T-cell (primary cell): ENCODE results near the gene THOC5. TPM values are rescaled to one million over a fixed set of nuclear protein-coding genes. Genes with fewer than 3 reads are reported as not detected.
"Not testable (repeated sequence)": the region's sequence is repeated elsewhere in the genome, so short reads cannot be mapped to it uniquely, and the experiment has no call there.

Source experiments
- ATAC-seq, 4 experiments: fragments of 200-7000 bp in 3 of 4; fragments of 150-1000 bp in 1 of 4; cut with Tn5 transposase; replicated peaks in 1 of 4; 1 replicate in 3 of 4; 2 replicates in 1 of 4; pipeline ENCODE4 v1.10.0; 2021; ENCODE audit warnings: moderate library complexity in 3 of 4, mild to moderate bottlenecking in 2 of 4, moderate number of reproducible peaks in 1 of 4
- CTCF ChIA-PET, 2 donors: fragments of 300-600 bp; sonication (Branson Sonifier 250); formaldehyde crosslinking; loops; one replicate each; lab custom pipeline; 2022; ENCODE audit warnings: antibody characterized with exemption in 2 of 2; lab: Charles Lee
- POLR2A ChIA-PET, 2 donors: fragments of 300-600 bp; sonication (Branson Sonifier 250); formaldehyde crosslinking; loops; one replicate each; lab custom pipeline; 2022; ENCODE audit warnings: antibody characterized with exemption in 2 of 2; lab: Charles Lee
- DNase-seq, 35 experiments: peaks; one replicate each; pipeline versions ENCODE4 v3.0.0 to v3.0.0-alpha.2; 2013 to 2023
- H3K27ac ChIP-seq: one replicate; pipeline ENCODE4 v1.5.1; 2013; ENCODE audit warnings: low read length
- H3K27me3 ChIP-seq, 2 experiments: replicated peaks in 1 of 2; 1 replicate in 1 of 2; 2 replicates in 1 of 2; pipeline versions ENCODE4 v1.6.1 to v1.7.0; 2013; ENCODE audit warnings: low read length in 1 of 2, mixed read lengths in 1 of 2; ENCODE audit not compliant: control insufficient read depth in 2 of 2, insufficient read depth in 2 of 2; ENCODE audit errors: extremely low read depth in 1 of 2
- H3K36me3 ChIP-seq, 2 donors: 1 replicate in 1 of 2; 2 replicates in 1 of 2; pipeline versions ENCODE4 v1.6.1 to v1.7.0; 2013; ENCODE audit warnings: low read length in 1 of 2; ENCODE audit not compliant: control insufficient read depth in 2 of 2, insufficient read depth in 1 of 2; ENCODE audit errors: extremely low read depth in 1 of 2
- H3K4me1 ChIP-seq, 2 experiments: 1 replicate in 1 of 2; 2 replicates in 1 of 2; pipeline versions ENCODE4 v1.6.1 to v1.7.0; 2013; ENCODE audit warnings: low read length in 2 of 2, mixed read lengths in 1 of 2; ENCODE audit not compliant: insufficient read depth in 2 of 2, control insufficient read depth in 1 of 2; ENCODE audit errors: extremely low read depth in 1 of 2
- H3K4me3 ChIP-seq, 2 donors: 1 replicate in 1 of 2; 2 replicates in 1 of 2; pipeline versions ENCODE4 v1.5.1 to v1.7.0; 2013; ENCODE audit warnings: mild to moderate bottlenecking in 2 of 2, low read length in 1 of 2, moderate library complexity in 1 of 2; ENCODE audit not compliant: control insufficient read depth in 1 of 2; ENCODE audit errors: extremely low read depth in 1 of 2
- H3K9me3 ChIP-seq: 2 replicates; pipeline ENCODE4 v1.7.0; 2013
- H3K27ac Mint-ChIP-seq, 2 donors: one replicate each; pipeline ENCODE4 v1.8.0; 2020 to 2021; ENCODE audit warnings: mild to moderate bottlenecking in 2 of 2, mixed read lengths in 2 of 2
- H3K27me3 Mint-ChIP-seq, 2 donors: one replicate each; pipeline ENCODE4 v1.8.0; 2021 to 2022; ENCODE audit warnings: mixed read lengths in 2 of 2
- H3K36me3 Mint-ChIP-seq: one replicate; pipeline ENCODE4 v1.8.0; 2021; ENCODE audit warnings: mixed read lengths
- H3K4me1 Mint-ChIP-seq, 3 donors: one replicate each; pipeline ENCODE4 v1.8.0; 2020 to 2022; ENCODE audit warnings: mixed read lengths in 3 of 3, mild to moderate bottlenecking in 1 of 3
- H3K4me3 Mint-ChIP-seq, 3 donors: one replicate each; pipeline ENCODE4 v1.8.0; 2020 to 2022; ENCODE audit warnings: mild to moderate bottlenecking in 3 of 3, mixed read lengths in 3 of 3, moderate library complexity in 3 of 3
- H3K9me3 Mint-ChIP-seq, 3 donors: one replicate each; pipeline ENCODE4 v1.8.0; 2020 to 2022; ENCODE audit warnings: mixed read lengths in 3 of 3
- WGBS: methylation state at CpG from one replicate; pipeline ENCODE4 v1.1.5; 2013; ENCODE audit warnings: missing lambda C conversion rate; ENCODE audit not compliant: insufficient coverage; 5-methylcytosine and 5-hydroxymethylcytosine counted together
- total RNA-seq, 35 experiments: library from RNA in 6 of 35; stranded (reverse) in 6 of 35; fragments of 120-200 nt in 1 of 35; gene quantifications; one replicate each; pipeline versions ENCODE4 v1.2.1 to v1.2.4 and lab custom pipeline; 2013 to 2026

THOC5 gene
- total RNA-seq = 10 to 100 TPM; 36.9 to 55.4 (median 48.5) TPM
- total RNA-seq (2013) = 38.3 TPM
- total RNA-seq (lab: John Stamatoyannopoulos, UW) = 27.0 to 80.0 (median 44.6) reads per million in 29 experiments

DNA sequence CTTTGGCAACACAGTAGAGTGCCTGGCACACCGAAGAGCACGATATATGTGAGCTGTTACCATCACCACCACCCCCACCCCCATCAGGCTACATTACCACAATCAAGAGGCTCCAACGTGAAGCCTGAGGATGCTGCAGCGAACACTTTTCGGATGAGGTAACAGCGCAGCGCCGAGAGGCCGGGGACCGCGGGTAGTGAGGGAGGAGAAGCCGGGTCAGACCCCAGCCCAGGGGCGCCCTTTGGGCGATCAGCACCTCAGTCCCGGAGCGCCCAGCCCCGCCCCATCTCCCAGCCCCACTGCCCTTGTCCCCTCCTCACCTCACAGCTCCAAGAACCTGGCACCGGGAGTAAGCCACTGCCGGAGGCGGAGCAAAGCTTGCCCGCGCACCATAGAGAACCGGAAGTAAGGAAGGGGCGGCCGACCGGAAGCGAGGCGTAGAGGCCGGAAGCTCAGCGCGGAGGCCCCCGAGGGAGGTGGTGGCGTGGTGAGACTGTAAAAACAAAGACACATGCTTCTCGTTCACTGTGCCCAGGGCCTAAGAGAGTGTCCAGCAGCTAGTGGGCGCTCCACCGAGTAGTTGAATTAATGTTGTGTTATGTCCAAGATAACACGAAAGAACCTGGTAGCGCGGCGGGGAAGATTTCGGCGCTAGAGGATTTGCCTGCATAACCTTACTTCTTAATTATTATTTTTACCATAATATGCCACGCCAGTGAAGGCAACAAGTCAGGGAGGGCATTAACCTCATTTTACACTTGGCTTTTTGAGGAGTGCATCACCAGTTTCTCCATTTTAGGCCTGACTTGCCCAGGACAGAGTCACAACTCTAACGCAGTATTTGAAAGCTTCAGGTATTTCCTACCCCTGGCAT is at the start of gene THOC5:
Gene THOC5, minus strand, starts transcription at position 407 of the 874 bp plus-strand sequence. CDS start 4,610 bp downstream, outside the sequence.
- peaks cover 0 to 23% of the 10 kb centered on the region in 2 experiments for H3K4me1 ChIP-seq
- 1% methylated on average over 18 of the region's 44 CpGs for WGBS
- ATAC-seq (peak; percentile 96 to 98 (median 98)), DNase-seq (peak; percentile 78 to 92 (median 87))
- Mint-ChIP-seq H3K4me3 (peak within 1 kb of the TSS; percentile 87 to 95 (median 94)), H3K9me3 (no peaks in the 10 kb centered on the region), H3K27ac (peak within 1 kb of the TSS; percentile 95 to 99), H3K4me1 (peaks cover 27 to 39% (median 31%) of the 10 kb centered on the region in 3 donors), H3K27me3 (no peaks in the 10 kb centered on the region), H3K36me3 (peaks cover 35% of the 10 kb centered on the region)
- H3K27ac ChIP-seq = peak within 1 kb of the TSS; percentile 64
- ChIA-PET POLR2A (interaction anchor here (0.5 to 0.7 kb wide), 6 partner anchors 18 to 787 kb away, joined by 3 to 8 read pairs (median 4); no protein-coding TSS in a partner anchor), CTCF (interaction anchor here (0.6 to 1.2 kb wide), 3 partner anchors 25 to 51 kb away, joined by 3 to 5 read pairs (median 3); no protein-coding TSS in a partner anchor)
- no peaks in the 10 kb centered on the region for H3K9me3 ChIP-seq
- no peaks in the 10 kb centered on the region for H3K27me3 ChIP-seq
- H3K36me3 ChIP-seq = peaks cover 0 to 37% of the 10 kb centered on the region in 2 donors
- peak within 1 kb of the TSS; percentile 54 to 86 for H3K4me3 ChIP-seq

DNA sequence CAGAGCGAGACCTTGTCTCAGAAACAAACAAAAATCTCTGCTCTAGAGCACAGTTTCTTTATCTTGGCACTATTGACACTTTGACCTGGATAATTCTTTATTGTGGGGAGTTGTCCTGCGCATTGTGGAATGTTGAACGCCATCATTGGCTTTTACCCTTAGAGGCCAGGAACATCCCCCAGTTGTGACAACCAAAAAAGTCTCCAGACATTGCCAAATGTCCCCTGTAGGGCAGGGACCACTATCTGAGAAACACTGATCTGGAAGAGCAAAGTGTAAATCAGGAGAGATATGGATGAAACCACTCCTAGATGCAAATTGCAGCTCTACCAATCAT is 45.1 kb upstream of the THOC5 start:
- no peaks in the 10 kb centered on the region for H3K36me3 ChIP-seq
- no CpG with 5 or more reads among the region's 3 CpGs for WGBS
- no peaks in the 10 kb centered on the region for H3K9me3 ChIP-seq
- POLR2A ChIA-PET = no interaction called here
- no peaks in the 10 kb centered on the region for H3K36me3 Mint-ChIP-seq
- no peak overlapping the region for H3K27ac Mint-ChIP-seq
- no peak for ATAC-seq
- DNase-seq = no peak
- no peak overlapping the region for H3K4me3 Mint-ChIP-seq
- H3K4me1 ChIP-seq = peaks cover 3 to 5% of the 10 kb centered on the region in 2 experiments
- H3K27ac ChIP-seq = no peak overlapping the region
- peaks cover 3 to 5% (median 3%) of the 10 kb centered on the region in 3 donors for H3K4me1 Mint-ChIP-seq
- H3K27me3 ChIP-seq = no peaks in the 10 kb centered on the region
- no peaks in the 10 kb centered on the region for H3K9me3 Mint-ChIP-seq
- H3K4me3 ChIP-seq = no peak overlapping the region
- H3K27me3 Mint-ChIP-seq = no peaks in the 10 kb centered on the region
- CTCF ChIA-PET = no interaction called here

DNA sequence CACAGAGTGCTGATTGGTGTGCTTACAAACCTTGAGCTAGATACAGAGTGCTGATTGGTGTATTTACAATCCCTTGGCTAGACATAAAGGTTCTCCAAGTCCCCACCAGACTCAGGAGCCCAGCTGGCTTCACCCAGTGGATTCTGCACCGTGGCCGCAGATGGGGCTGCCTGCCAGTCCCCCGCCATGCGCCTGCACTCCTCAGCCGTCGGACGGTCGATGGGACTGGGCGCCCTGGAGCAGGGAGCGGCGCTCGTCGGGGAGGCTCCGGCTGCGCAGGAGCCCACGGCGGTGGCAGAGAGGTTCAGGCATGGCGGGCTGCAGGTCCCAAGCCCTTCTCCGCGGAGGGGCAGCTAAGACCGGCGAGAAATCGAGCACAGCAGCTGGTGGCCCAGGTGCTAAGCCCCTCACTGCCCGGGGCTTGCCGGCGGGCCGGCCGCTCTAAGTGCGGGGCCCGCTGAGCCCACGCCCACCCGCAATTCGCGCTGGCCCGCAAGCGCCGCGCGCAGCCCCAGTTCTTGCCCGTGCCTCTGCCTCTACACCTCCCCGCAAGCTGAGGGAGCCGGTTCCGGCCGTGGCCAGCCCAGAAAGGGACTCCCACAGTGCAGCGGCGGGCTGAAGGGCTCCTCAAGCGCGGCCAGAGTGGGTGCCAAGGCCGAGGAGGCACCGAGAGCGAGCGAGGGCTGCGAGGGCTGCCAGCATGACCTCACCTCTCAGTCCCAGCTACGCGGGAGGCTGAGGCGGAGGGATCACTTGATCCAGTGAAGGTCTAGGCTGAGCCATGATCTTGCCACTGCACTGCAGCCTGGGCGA is 44.5 kb upstream of the THOC5 start:
- H3K4me1 Mint-ChIP-seq, POLR2A ChIA-PET, H3K9me3 ChIP-seq, DNase-seq, H3K4me3 Mint-ChIP-seq, H3K4me1 ChIP-seq, H3K36me3 ChIP-seq, H3K9me3 Mint-ChIP-seq, H3K36me3 Mint-ChIP-seq, H3K27me3 ChIP-seq, H3K27ac Mint-ChIP-seq, ATAC-seq, H3K27me3 Mint-ChIP-seq, H3K27ac ChIP-seq, H3K4me3 ChIP-seq: not testable (repeated sequence)
- CTCF ChIA-PET = interaction anchor here in 1 of 2 donors (0.8 kb wide), 2 partner anchors 11 to 44 kb away, joined by 3 to 6 read pairs; no protein-coding TSS in a partner anchor
- 92% methylated on average over 48 of the region's 57 CpGs for WGBS

DNA sequence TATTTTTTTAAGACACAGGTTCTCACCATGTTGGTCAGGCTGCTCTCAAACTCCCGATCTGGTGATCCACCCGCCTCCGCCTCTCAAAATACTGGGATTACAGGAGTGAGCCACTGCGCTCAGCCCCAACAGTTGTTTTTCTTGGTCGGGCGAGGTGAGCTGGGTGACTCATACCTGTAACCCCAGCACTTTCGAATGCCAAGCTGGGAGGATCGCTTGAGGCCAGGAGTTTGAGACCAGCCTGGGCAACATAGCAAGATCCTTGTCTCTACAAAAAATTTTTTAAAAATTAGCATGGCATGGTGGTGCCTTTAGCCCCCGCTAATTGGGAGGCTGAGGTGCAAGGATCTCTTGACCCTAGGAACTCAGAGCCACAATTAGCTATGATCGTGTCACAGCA is 42.9 kb upstream of the THOC5 start:
- Histone ChIP-seq H3K4me1 (no peaks in the 10 kb centered on the region), H3K27ac (no peak overlapping the region), H3K9me3 (no peaks in the 10 kb centered on the region), H3K36me3 (no peaks in the 10 kb centered on the region), H3K4me3 (no peak overlapping the region), H3K27me3 (no peaks in the 10 kb centered on the region)
- H3K27me3 Mint-ChIP-seq = no peaks in the 10 kb centered on the region
- no peaks in the 10 kb centered on the region for H3K36me3 Mint-ChIP-seq
- 86% methylated on average over 8 of the region's 10 CpGs for WGBS
- DNase-seq (no peak), ATAC-seq (no peak)
- CTCF ChIA-PET = interaction anchor here in 1 of 2 donors (0.9 kb wide), 1 partner anchor 30 kb away, joined by 5 read pairs; no protein-coding TSS in a partner anchor
- no peaks in the 10 kb centered on the region for H3K4me1 Mint-ChIP-seq
- no peak overlapping the region for H3K27ac Mint-ChIP-seq
- H3K4me3 Mint-ChIP-seq = no peak overlapping the region
- POLR2A ChIA-PET = no interaction called here
- H3K9me3 Mint-ChIP-seq = no peaks in the 10 kb centered on the region

DNA sequence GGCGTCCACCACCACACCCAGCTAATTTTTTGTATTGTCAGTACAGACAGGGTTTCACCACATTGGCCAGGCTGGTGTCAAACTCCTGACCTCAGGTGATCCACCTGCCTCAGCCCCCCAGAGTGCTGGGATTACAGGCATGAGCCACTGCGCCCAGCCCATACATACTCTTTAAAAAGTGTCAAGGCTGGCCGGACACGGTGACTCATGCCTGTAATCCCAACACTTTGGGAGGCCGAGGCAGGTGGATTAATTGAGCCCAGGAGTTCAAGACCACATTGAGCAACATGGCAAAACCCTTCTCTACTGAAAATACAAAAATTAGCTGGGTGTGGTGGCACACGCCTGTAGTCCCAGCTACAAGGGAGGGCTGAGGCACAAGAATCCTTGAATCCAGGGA is 40.9 kb upstream of the THOC5 start:
- H3K36me3 ChIP-seq, H3K4me1 ChIP-seq, H3K27ac ChIP-seq, H3K9me3 Mint-ChIP-seq, ATAC-seq, H3K27me3 Mint-ChIP-seq, H3K36me3 Mint-ChIP-seq, H3K9me3 ChIP-seq, DNase-seq, H3K27me3 ChIP-seq, H3K27ac Mint-ChIP-seq, H3K4me3 Mint-ChIP-seq, H3K4me3 ChIP-seq: not testable (repeated sequence)
- ChIA-PET CTCF (interaction anchor here in 1 of 2 donors (0.9 to 2.2 kb wide), 2 partner anchors 9 to 10 kb away, joined by 5 to 11 read pairs; partner anchors contain the start of gene NF2), POLR2A (interaction anchor here (0.5 to 0.6 kb wide), 2 partner anchors 114 to 467 kb away, joined by 4 to 11 read pairs; no protein-coding TSS in a partner anchor)
- peaks cover 8 to 11% (median 10%) of the 10 kb centered on the region in 3 donors for H3K4me1 Mint-ChIP-seq
- 96% methylated on average over 4 of the region's 6 CpGs for WGBS

DNA sequence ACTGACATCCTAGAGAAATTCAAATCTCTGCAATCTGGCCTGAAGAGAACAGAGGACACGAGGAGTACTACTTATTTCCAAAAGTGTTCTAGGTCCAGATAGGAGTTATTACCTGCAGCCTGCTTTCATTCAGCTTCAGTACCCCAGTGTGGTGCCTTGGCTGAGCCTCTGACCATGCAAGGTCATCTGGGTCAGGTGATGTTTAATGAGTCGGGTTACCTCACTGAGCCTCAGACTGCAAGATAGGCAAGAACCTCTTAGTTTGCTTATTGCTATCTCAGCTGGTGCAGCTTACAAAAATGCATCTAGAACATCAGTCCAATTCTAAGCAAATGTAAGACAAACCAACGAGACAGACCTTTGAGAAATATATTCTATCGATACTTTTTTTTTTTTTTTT is 40.4 kb upstream of the THOC5 start:
- WGBS = 85% methylated on average over 2 of the region's 4 CpGs
- Histone ChIP-seq H3K9me3 (no peaks in the 10 kb centered on the region), H3K4me3 (no peak overlapping the region), H3K27me3 (no peaks in the 10 kb centered on the region), H3K27ac (no peak overlapping the region), H3K36me3 (no peaks in the 10 kb centered on the region), H3K4me1 (peaks cover 3 to 7% of the 10 kb centered on the region in 2 experiments)
- Mint-ChIP-seq H3K9me3 (no peaks in the 10 kb centered on the region), H3K4me1 (peaks cover 8 to 11% (median 10%) of the 10 kb centered on the region in 3 donors), H3K27ac (no peak overlapping the region), H3K36me3 (no peaks in the 10 kb centered on the region), H3K27me3 (no peaks in the 10 kb centered on the region), H3K4me3 (no peak overlapping the region)
- no peak for DNase-seq
- ATAC-seq = no peak
- ChIA-PET CTCF (interaction anchor here in 1 of 2 donors (2.2 kb wide), 1 partner anchor 10 kb away, joined by 11 read pairs; the partner anchor contains the start of gene NF2), POLR2A (interaction anchor here in 1 of 2 donors (0.5 kb wide), 1 partner anchor 113 kb away, joined by 4 read pairs; no protein-coding TSS in a partner anchor)
